ENCODE data around the gene JAK3.

GRCh38 chr19:17829855-17830566, 17.8 kb downstream of the JAK3 start:
- TF ChIP-seq CTCF (IDR thresholded peaks at IDR 0.05) = no peak
- TF ChIP-seq POLR2AphosphoS5 (IDR thresholded peaks at IDR 0.05; ENCODE audit: low read depth, low read length) = no peak
- no peak for TF ChIP-seq SIN3A (IDR thresholded peaks at IDR 0.05; ENCODE audit: borderline replicate concordance, insufficient read depth, low read depth, low read length)
- no peak for TF ChIP-seq TCF7L2 (IDR thresholded peaks at IDR 0.05; ENCODE audit: low read depth, low read length)

Data from Panc1 (cell line).